ENCODE results near the gene GNG2. TPM values are rescaled to one million over a fixed set of nuclear protein-coding genes. Genes with fewer than 3 reads are reported as not detected.

The GNG2 gene
- total and polyA plus RNA-seq, 2 of the 8 experiments (the other 6 are each of a cell fraction or from before 2014, with no cell fraction given): 8.2 to 17.9 TPM

GRCh38 chr14:51872396-51872795 is 12.0 kb downstream of the GNG2 start (continued):
- no peak for TF ChIP-seq CHD7 (IDR thresholded peaks at IDR 0.05; ENCODE audit: insufficient replicate concordance, low read length)
- TF ChIP-seq TAF1 (IDR thresholded peaks at IDR 0.05; ENCODE audit: low read depth, low read length): no peak
- no peak for TF ChIP-seq MAFK (IDR thresholded peaks at IDR 0.05; ENCODE audit: low read depth, low read length)
